ENCODE data around the gene S100A11. TPM values are rescaled to one million over a fixed set of nuclear protein-coding genes. Genes with fewer than 3 reads are reported as not detected.

S100A11 gene
- total RNA-seq, 1 donor from 2014 or later: 231 TPM

DNA sequence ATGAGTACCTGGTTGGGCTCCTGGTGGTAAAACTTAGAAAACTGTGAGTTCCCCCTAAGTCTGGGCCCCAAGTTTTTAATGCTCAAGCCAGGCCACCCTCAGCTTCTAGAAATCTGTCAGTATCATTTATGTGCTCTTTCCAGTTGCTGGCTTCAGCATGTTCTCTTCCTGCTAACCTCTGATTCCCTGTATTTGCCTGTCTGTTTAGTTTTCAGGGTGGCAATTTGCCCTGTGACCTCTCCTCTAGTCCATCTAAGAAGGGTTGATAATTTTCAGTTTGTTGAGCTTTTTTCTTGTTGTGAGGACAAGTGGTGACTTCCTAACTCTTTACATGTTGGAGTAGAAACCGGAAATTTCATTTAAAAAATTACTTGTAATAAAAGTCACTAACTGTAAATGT lies 27.1 kb downstream of the S100A11 start:
- DNase-seq (ENCODE audit: low spot score) (no peak), ATAC-seq (no peak)
- intact Hi-C loops (cut with DNase I): no loop called here

DNA sequence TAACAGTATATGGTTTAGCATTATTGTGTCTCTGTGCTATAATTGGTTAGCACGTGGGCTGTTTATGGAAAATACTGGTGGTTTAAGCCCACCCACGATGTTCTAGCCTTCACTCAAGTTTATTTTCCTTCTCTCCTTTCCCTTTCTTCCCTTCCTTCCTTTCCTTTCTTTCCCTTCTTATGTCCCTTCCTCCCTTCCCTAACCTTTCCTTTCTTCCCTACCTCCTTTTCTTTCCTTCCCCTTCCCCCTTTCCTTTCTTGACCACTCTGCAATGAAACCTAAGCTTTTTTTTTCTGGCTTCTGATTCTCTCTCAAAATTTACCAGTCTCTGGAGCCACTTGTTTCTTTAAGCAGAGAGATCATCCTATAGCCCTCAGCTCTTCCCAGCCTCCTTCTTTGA lies 29.8 kb downstream of the S100A11 start:
- intact Hi-C loops (cut with DNase I): no loop called here
- DNase-seq (ENCODE audit: low spot score) (no peak), ATAC-seq (no peak)

DNA sequence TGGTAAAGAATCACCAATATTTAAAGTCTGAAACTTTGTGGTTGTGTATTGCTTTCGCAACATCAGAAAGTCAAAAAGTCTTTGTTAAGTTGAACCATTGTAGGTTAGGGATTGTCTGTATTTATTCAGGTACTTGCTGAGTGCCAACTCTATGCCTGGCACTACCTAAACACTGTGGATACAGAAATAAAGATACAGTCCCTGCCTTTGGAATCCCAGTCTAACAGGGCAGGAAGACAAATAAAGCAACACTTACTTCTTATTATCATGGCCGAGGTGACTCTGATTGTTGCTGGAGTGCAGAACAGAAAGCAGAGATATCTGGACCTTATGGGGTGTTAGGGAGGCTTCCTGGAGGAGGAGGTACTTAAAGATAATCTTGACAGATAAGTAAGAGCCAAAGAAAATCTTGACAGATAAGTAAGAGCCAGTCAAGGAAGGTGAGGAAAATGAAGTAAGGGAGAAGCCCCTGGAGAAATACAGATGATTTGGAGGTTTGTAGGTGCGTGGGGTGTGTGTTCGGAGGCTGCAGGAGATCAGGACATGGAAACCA lies 31.4 kb downstream of the S100A11 start:
- intact Hi-C loops (cut with DNase I): no loop called here
- DNase-seq (ENCODE audit: low spot score) (no peak), ATAC-seq (no peak)

DNA sequence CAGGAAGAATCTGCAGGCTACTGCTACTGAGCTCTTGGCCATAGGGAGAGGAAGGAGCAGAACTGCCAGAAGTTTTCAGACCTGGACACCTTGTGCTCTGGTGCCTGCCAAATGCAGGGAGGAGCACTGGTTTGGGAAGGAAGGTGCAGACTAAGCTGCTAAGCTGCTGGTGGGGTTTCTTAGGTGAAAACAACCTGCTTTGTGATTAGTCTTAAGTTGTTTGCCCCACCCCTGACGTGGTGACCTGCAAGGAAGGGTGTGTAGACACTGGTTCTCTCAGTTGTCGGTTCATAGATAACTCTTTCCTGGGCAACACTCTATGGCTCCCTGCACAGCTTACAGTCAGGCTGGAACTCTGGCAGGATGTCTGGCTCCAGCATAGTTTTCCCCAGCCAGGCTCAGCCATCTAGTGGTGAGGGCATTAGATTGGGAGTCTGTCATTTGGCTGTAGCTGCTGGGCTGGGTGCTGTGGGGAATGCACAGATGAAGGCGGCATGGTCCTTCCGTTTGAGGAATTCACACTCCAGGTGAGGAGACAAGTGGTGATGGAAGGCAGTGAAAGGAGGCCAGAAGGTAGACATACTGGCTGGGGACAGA lies 32.9 kb downstream of the S100A11 start:
- no peak for ATAC-seq
- intact Hi-C loops (cut with DNase I): loop anchor here (5.0 kb wide), 1 partner anchor 72 kb away; no protein-coding TSS in a partner anchor
- DNase-seq (ENCODE audit: low spot score): no peak

DNA sequence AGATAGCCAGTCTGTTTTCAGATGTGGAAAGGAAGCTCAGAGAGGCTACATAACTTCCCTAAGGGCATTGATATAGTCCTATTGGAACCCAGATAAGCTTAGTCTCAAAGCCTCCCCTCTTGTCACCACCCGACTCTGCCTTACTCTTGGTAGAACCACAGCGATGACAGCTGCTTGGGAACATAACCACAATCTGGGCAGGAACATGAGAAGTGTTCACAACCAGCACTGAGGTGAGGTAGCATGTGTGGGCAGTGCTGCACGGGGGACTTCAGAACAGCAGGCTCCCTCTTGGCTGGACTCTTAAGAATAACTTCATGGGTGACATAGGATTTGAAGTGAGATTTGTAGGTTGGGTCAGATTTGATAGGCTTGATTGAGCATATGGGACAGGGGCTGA lies 33.8 kb downstream of the S100A11 start:
- no peak for DNase-seq (ENCODE audit: low spot score)
- ATAC-seq: no peak
- intact Hi-C loops (cut with DNase I): loop anchor here (5.0 kb wide), 1 partner anchor 71 kb away; no protein-coding TSS in a partner anchor

DNA sequence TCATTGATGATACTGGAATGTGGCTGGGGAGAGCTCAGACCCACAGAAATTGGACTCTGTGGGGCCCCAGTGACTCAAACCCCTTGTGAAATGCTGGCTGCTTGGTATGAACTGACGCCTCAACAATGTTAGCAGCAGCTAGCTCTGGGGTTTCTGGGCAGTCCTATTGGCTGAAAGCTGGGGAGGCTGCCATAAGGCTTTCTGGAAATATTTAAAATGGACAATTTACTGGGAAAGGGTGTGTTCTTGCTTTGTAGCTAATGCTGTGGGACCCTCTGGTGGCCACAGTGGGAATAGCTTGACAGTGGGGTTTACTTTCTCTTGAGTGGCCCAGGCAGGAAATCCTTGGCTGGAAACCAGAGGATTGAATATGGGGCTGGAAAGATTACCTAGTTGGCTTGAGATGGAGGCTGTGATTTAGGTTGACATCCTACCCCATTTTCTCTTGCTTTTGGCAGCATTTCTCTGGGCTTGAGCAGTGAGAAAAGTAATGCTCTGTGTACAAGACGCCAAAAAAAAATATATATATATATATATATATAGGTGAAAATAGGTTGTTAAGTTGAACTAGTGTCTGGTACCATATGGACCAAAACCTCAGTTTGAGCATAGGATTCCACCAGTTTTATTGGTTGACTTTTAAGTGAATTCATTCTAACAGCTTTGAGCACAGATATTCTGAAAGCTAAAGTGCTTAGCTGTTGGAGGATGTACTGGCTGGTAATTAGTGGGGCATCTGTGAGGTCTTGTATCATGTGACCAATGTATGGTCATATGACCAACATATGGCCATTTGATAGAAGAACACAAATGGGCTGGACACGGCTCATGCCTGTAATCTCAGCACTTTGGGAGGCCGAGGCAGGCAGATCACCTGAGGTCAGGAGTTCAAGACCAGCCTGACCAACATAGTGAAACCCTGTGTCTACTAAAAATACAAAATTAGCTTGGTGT lies 34.9 kb downstream of the S100A11 start:
- intact Hi-C loops (cut with DNase I): loop anchor here (5.0 kb wide), 1 partner anchor 70 kb away; no protein-coding TSS in a partner anchor
- ATAC-seq: peak; percentile 83
- peak; percentile 94 for DNase-seq (ENCODE audit: low spot score)

DNA sequence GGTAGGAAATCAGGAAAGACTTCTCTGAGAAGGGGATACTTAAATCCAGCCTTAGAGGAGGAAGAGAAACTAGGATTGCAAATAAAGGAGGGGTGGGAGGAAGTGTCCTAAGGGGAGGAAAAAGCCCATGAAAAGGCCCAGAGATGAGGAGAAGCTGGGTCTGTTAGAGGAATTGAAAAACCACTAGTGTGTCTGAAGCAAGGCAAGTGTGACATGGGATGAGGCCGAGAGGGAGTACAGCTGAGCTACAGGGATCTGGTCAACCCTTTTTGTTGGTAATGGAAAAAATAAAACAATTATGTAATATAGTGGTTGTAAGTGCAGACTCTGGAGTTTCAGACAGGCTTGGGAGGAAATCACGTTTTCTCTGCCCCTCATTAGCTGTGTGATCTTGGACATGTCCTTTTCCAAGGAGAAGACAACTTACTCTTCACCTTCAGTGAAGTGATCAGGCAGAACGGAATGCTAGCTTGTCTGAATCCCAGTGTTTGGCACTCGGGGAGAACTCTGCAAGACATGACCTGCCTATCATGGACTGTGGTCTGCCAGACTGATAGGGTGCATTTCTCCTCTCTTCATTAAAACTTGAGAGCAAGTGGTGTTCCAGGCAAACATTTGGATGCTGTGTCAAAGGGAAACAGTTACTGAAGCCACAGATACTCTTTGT lies 35.7 kb downstream of the S100A11 start:
- no peak for DNase-seq (ENCODE audit: low spot score)
- intact Hi-C loops (cut with DNase I): loop anchor here (5.0 kb wide), 1 partner anchor 69 kb away; no protein-coding TSS in a partner anchor
- ATAC-seq: peak; percentile 80

DNA sequence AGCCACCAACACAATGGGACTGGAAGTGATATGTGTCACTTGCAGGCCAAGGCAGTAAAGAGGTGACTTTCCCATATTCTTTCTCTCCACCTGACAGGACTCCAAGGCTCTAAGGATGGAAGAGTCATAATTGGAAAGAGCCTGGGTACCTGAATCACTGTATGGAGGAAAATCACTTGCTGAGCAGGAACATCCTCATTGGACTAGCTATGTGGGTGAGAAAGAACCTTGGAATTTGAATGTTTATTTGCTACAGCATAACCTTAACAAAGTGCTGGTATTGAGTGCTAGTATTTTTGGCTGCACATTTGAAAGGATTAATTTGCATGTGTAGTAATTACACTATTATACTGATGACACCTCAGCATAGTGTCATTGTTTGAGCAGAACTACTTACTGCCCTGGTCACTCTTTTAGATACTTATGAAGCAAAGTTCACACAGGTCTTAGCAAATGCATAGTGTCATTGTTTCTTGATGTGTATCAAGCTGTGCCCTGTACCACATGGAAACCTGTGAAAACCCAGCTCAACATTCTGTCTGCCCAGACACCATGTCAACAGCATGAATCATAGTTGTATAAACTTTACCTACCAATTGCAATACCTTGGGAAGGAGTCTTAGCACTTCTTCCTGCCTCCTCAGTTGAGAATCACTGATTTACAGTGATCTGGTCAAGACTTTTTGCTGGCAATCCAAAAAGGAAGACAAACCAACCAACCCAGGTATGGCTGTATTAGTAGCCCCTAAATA lies 38.0 kb downstream of the S100A11 start:
- no peak for ATAC-seq
- intact Hi-C loops (cut with DNase I): no loop called here
- DNase-seq (ENCODE audit: low spot score): no peak

DNA sequence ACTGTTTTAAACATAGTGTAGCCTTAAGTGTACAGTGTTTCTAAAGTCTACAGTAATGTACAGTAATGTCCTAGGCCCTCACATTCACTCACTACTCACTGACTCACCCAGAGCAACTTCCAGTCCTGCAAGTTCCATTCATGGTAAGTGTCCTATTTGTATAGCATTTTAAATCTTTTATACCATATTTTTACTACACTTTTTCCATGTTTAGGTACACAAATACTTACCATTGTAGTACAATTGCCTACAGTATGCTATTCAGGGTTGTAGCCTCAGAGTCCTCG lies 39.6 kb downstream of the S100A11 start:
- no peak for DNase-seq (ENCODE audit: low spot score)
- no peak for ATAC-seq
- intact Hi-C loops (cut with DNase I): no loop called here

DNA sequence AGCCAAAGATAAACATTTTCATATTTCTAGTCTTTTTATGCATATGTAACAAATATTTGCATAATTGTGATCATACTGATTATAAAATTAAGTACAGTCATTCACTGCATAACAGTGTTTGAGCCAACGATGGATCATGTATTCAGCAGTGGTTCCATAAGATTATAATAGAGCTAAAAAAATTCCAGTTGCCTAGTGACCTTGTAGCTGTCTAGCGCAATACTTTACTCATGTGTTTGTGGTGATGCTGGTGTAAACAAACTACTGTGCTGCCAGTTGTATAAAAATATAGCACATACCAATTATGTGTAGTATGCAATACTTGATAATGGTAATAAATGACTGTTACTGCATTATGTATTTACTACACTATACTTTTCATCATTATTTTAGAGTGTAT lies 41.0 kb downstream of the S100A11 start:
- intact Hi-C loops (cut with DNase I): no loop called here

DNA sequence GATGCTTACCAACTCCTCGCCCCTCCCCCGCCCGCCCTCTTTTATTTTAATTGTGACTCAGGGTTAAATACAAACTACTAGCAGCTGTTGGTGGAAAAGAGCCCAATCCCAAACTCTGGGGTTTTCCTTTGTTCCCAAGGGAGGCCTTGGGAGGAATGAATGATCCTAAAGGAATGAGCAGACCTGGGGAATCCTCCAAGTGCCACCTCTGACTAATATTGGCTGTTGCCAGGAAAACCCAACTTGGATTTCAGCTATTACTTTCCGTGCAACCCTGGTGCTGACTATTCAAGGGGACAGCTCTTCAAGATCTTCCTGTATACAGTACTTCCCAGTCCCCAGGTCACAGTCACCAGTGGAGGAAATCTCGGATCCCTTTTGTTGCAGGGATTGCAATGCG lies 41.8 kb downstream of the S100A11 start:
- ATAC-seq (no peak), DNase-seq (ENCODE audit: low spot score) (no peak)
- intact Hi-C loops (cut with DNase I): no loop called here

More for the DNA sequence above, 41.0 kb downstream of the S100A11 start:
- DNase-seq (ENCODE audit: low spot score) (no peak), ATAC-seq (no peak)

DNA sequence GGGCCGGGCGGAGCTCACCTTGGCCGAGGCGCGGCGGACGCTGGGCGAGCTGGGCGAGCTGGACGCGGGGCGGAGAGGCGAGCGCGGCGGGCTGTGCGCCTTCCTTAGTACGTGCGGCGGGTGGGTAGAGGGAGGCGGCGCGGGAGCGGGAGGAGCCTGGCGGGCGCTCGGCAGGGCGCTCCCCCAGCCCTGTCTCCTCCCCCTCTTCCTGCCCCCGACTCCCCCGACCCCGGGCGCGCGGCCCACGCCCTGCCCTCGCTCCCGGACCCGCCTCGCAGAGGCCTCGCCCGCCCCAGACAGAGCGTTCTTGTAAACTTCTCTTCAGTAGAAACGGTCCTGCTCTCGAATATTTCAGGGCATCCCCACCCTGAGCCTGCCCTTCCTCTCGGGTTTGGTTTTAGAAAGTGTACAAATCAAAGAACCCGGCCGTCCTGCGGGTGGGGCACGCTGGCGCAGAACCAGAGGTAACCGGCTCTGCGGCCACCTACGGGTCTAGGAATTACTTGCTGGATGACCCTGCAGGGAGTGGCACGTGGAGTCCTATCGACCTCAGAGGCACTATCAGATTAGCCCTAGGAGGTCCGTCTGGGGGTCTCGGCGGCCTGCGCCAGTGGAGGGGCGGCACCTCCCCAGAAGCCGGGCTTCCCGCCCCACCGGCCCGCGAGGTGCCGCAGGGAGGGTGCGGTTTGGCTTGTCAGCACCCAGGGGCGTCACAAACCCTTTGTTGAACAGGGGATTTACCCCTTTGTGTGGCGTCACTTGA lies 42.9 kb downstream of the S100A11 start, which contains the start of gene S100A10:
TSS of gene S100A10 (minus strand) at position 126 of the 763 bp plus-strand sequence. CDS start 7,629 bp downstream, outside the sequence.
- DNase-seq (ENCODE audit: low spot score) (peak; percentile 89), ATAC-seq (peak; percentile 84)
- intact Hi-C loops (cut with DNase I): no loop called here

DNA sequence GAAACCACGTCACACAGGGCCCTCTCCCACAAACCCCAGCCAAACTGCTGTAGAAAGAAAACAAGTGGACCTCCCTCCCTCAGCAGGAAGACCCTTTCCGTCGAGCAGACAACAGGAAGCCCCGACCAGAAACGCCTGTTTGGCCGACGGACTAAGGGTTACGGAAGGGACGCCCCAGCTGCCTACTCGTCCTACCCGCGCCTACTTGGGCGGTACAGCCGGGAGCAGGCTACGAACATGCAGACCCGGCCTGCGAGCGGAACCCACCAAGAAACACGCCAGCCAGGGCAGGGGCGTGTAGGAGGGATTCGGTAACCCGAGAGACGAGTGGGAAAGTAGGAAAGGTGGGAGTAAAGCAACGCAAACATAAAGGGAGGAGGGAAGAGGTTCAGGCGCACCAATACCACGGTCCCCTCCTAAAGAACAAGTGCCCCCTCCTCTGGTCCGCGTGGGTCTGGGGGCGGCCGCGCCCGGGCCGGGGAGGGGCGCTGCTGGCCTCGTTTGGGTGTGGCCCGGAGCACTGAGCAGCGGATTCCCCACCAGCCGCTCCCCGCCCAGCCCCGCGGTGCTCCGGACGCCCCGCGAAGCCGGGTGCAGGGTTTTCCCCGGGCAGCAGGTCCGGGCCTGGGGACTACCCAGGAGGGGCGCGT lies 43.6 kb downstream of the S100A11 start:
- DNase-seq (ENCODE audit: low spot score): no peak
- ATAC-seq: peak; percentile 7
- intact Hi-C loops (cut with DNase I): no loop called here

DNA sequence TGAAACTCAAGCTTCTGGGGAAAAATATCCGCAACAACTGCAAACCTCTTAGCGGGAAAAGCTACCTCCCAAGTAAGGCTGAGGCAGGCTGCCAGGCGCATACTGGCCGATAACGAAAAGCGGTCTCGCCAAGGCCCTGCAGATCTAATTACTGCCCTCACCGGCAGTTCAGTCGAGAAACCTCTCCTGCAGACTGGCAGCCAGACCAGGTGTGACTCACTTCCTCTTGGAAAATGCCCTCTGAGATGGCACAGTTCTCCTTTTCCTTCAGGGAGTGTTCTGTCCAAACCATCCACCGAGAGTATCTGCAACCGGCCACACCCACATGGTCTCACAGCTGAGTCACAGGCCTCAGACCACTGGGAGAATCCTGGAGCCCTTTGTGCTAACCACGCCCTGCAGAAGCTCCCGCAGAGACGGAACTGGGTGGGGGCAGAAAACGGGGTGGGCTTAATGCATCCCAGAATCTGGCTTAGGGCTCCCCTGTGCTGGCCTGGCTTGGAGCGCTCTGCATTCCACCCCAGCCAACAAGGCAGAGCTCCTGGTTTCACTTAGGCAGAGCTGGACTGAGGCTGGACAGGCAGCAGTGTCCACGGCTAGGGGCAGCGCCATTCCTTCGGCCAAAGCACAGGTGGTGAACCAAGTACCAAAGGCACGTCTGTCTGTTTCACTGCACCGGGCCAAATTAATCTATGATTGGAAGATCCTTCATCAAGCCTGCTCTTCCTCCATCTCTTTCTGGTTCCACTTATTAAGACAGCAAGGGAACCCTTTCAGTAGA lies 44.3 kb downstream of the S100A11 start:
- intact Hi-C loops (cut with DNase I): no loop called here
- DNase-seq (ENCODE audit: low spot score): peak; percentile 80
- peak; percentile 68 for ATAC-seq

DNA sequence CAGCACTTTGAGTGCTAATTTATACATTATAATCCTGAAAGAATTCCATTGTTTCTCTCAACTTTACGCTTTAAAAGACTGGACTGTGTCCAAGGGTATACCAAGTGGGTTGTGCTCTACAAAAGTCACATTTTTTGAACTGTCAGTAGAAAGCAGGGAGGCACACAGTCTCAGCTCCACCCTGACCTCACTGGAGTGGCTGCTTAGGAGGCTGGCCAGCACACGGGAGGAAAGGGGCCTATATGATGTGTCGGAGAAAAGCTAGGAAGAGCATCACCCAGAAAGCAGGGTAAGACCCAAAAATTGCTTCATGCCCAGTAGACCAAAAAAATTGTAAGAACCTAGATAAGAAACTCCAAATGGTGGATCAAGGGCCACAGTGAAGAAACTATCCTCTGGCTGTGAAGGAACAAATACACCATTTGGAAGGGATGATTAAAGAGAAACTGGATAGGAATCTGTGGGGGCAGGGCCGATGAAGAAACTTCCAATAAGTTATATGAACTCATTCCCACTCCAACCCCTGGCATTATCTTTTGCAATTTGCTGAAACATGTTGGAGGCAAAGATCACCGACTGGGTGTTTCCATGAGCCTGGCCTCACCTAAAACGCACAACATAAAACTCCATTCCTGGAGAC lies 45.0 kb downstream of the S100A11 start:
- ATAC-seq (no peak), DNase-seq (ENCODE audit: low spot score) (no peak)
- intact Hi-C loops (cut with DNase I): no loop called here

DNA sequence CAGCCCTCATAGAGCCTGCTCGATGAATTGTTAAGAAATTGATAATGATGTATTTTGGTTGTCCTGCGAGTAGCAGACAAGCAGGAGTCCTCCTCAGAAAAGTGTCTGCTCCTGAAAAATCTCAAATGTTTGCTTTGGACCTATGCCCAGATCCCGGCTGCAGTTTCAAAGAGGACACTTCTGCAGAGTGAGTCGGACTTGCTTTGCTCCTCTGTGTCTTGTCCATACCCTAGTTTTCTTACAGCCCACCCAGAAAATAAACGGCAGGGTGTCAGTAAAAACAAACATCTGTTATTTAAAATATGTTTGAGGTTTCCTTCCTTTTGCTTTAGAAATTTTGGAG lies 46.0 kb downstream of the S100A11 start:
- no peak for DNase-seq (ENCODE audit: low spot score)

More for the DNA sequence above, 46.0 kb downstream of the S100A11 start:
- intact Hi-C loops (cut with DNase I): no loop called here
- no peak for ATAC-seq
